Suprapubic skin (tissue), 4 donors: ENCODE data around the gene EML1.

Source experiments
- EP300 ChIP-seq: sonication (generic); formaldehyde crosslinking; IDR thresholded peaks from one replicate; pipeline ENCODE4 v1.6.1; 2017; ENCODE audit warnings: antibody characterized with exemption
- POLR2A ChIP-seq, 2 donors: fragments of 450-650 bp; IDR thresholded peaks; one replicate each; pipeline ENCODE4 v1.6.1; 2017; ENCODE audit warnings: antibody characterized with exemption in 2 of 2, mild to moderate bottlenecking in 2 of 2, moderate library complexity in 2 of 2
- POLR2AphosphoS5 ChIP-seq, 3 donors: sonication (generic); formaldehyde crosslinking; IDR thresholded peaks; one replicate each; pipeline ENCODE4 v1.6.1; 2017; ENCODE audit warnings: antibody characterized with exemption in 3 of 3
- TF ChIP-seq, protein P1 (sequence below), 2 donors: fragments of 200-600 bp in 1 of 2; fragments of 450-650 bp in 1 of 2; sonication (generic) in 1 of 2; IDR thresholded peaks; one replicate each; pipeline ENCODE4 v1.5.1; 2016 to 2019; ENCODE audit warnings: antibody characterized with exemption in 2 of 2, mild to moderate bottlenecking in 1 of 2, moderate library complexity in 1 of 2

GRCh38 chr14:99964979-99965378 lies 171.8 kb downstream of the EML1 start:
- TF ChIP-seq, protein P1, sequence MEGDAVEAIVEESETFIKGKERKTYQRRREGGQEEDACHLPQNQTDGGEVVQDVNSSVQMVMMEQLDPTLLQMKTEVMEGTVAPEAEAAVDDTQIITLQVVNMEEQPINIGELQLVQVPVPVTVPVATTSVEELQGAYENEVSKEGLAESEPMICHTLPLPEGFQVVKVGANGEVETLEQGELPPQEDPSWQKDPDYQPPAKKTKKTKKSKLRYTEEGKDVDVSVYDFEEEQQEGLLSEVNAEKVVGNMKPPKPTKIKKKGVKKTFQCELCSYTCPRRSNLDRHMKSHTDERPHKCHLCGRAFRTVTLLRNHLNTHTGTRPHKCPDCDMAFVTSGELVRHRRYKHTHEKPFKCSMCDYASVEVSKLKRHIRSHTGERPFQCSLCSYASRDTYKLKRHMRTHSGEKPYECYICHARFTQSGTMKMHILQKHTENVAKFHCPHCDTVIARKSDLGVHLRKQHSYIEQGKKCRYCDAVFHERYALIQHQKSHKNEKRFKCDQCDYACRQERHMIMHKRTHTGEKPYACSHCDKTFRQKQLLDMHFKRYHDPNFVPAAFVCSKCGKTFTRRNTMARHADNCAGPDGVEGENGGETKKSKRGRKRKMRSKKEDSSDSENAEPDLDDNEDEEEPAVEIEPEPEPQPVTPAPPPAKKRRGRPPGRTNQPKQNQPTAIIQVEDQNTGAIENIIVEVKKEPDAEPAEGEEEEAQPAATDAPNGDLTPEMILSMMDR (IDR thresholded peaks at IDR 0.05): no peak
- TF ChIP-seq POLR2A (IDR thresholded peaks at IDR 0.05): no peak
- no peak for TF ChIP-seq POLR2AphosphoS5 (IDR thresholded peaks at IDR 0.05)
- TF ChIP-seq EP300: no peak
